Activated T-cell treated with anti-CD3 and anti-CD28 coated beads, Interleukin-2, amount 50 U/mL, for 24 hours (primary cell): ENCODE results near the gene SCG5.

Experiments
- DNase-seq: peaks from one replicate; pipeline ENCODE4 v3.0.0-alpha.2; 2020
- H3K27ac Mint-ChIP-seq: 2 replicates; pipeline ENCODE4 v1.8.0; 2020; ENCODE audit warnings: mild to moderate bottlenecking, mixed read lengths
- H3K27me3 Mint-ChIP-seq: 2 replicates; pipeline ENCODE4 v1.8.0; 2020; ENCODE audit warnings: mixed read lengths
- H3K36me3 Mint-ChIP-seq: 2 replicates; pipeline ENCODE4 v1.8.0; 2020; ENCODE audit warnings: low read depth, mixed read lengths
- H3K4me1 Mint-ChIP-seq: 2 replicates; pipeline ENCODE4 v1.8.0; 2020; ENCODE audit warnings: low read depth, mixed read lengths
- H3K4me3 Mint-ChIP-seq: 2 replicates; pipeline ENCODE4 v1.8.0; 2020; ENCODE audit warnings: mild to moderate bottlenecking, moderate library complexity, mixed read lengths
- H3K9me3 Mint-ChIP-seq: 2 replicates; pipeline ENCODE4 v1.8.0; 2020; ENCODE audit warnings: mixed read lengths

The SCG5 gene

DNA sequence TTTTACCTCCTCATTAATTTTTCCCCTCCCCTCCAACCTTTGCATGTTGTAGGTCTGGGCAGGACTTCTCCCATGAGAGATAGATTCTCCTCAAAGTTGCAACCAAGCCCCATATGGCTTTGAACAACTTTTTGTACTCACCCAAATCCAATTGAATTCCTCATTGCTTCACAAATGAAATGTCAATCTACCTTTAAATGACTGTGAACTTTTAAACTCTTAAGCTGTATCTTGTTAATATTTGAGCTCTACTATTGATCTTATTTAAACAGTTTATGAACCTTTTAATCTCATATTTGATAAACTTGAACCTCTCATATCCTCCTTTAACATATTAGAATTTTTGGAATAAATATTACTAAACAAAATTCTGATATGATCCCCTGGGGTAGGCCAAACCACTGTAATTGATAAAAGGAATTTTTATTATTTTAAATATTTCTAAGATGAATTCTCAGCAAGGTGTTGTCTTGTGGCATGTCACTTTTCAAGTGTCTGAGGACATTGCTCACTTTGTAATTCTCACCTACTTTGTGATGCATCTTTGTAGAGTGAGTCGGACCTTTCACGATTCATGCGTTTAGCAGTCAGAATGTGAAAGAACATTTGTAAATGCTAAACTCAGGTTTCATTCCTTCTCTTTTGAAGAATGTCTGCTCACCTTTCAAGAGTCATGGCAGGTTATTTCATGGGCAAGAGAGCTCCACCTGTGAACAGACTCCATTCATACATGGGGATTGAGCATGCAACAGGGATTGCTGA, 52.9 kb downstream of the SCG5 start:
- H3K27ac Mint-ChIP-seq, result no peak overlapping the region
- no peaks in the 10 kb centered on the region for H3K36me3 Mint-ChIP-seq

DNA sequence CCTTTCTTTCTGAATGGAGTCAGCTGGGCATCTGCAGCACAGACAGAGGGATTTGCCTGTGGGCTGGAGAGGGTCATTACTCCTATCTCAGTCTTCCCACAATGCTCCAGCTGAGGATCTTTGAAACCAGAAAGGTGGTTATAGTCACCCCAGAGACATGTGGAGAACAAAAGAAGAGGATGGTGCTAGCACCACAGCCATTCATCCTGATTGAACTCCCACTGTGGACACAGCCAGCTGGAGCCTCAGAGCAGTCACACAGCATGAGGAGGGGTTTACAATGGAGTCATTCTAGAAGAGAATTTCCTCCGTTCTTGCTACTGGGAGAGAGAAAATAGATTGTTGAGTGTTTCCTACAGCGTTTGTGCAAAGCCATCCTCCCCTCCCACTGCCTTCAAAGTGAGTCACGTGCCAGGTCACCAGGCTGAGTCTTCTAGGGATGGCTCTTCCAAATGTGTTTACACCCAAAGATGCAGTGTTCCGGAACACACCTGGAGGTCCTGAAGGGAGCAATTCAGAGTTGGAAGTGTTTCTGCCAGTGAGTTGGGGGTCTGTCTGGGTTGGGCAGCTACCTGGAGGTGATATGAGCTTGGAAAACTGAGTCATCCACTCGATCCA, 57.4 kb downstream of the SCG5 start:
- Mint-ChIP-seq H3K27ac (no peak overlapping the region), H3K9me3 (no peaks in the 10 kb centered on the region), H3K4me3 (no peak overlapping the region), H3K4me1 (no peaks in the 10 kb centered on the region), H3K36me3 (no peaks in the 10 kb centered on the region), H3K27me3 (peaks cover 30% of the 10 kb centered on the region)
- DNase-seq, result no peak

More for the DNA sequence above, 52.9 kb downstream of the SCG5 start:
- Mint-ChIP-seq H3K4me3 (no peak overlapping the region), H3K4me1 (no peaks in the 10 kb centered on the region), H3K9me3 (no peaks in the 10 kb centered on the region), H3K27me3 (peaks cover 7% of the 10 kb centered on the region)
- no peak for DNase-seq

DNA sequence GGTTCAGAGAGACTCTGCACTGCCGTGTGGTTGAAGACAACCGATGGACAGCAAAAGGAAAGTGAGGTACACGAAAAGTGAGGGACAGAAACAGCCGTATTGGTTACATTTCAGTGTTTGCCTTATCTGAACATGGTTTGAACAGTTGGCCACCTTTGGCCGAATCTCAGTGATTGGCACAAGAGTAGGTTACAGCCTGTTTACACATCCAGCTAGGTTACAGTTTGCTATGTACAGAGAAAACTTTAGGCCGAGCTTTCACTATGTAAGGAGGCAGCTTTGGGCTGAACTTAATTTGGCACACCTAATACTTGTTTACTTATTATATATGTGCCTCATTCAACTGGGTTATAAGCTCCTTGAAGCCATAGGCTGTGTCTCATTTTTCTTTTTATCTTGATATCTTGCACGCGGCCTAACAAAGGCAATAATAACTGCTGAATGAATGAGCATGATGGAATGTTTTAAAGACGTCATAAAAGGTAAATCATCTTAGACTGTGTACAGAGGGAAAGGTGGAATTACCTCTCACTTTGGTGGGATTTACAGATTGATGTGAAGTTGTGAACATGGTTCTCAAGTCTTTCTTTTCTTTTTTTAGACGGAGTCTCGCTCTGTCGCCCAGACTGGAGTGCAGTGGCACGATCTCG, 59.1 kb downstream of the SCG5 start:
- H3K27ac Mint-ChIP-seq, result no peak overlapping the region
- no peaks in the 10 kb centered on the region for H3K9me3 Mint-ChIP-seq
- H3K4me3 Mint-ChIP-seq, result no peak overlapping the region
- no peak for DNase-seq
- H3K27me3 Mint-ChIP-seq, result peaks cover 38% of the 10 kb centered on the region
- no peaks in the 10 kb centered on the region for H3K4me1 Mint-ChIP-seq
- no peaks in the 10 kb centered on the region for H3K36me3 Mint-ChIP-seq

DNA sequence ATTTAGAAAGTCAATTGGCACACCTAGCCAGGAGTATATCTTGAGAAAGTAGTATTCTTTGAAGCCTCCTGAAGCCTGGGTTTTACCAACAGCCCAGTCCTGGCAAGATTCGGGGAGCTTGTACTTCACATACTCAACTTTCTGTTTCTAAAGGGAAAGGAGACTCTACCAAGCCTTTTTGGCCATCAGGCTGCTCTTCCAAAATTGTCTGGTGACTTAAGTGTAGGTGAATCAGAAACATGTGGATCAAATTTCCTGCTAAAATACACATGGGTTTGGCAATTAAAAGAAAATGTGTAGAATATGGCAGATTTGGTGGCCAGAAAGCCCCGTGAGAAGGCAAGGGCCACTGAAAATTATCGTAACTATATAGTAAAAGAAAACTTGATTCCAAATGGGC, 60.4 kb downstream of the SCG5 start:
- no peaks in the 10 kb centered on the region for H3K9me3 Mint-ChIP-seq
- no peaks in the 10 kb centered on the region for H3K36me3 Mint-ChIP-seq
- no peaks in the 10 kb centered on the region for H3K4me1 Mint-ChIP-seq
- DNase-seq, result no peak
- peaks cover 47% of the 10 kb centered on the region for H3K27me3 Mint-ChIP-seq
- no peak overlapping the region for H3K27ac Mint-ChIP-seq
- H3K4me3 Mint-ChIP-seq, result no peak overlapping the region

DNA sequence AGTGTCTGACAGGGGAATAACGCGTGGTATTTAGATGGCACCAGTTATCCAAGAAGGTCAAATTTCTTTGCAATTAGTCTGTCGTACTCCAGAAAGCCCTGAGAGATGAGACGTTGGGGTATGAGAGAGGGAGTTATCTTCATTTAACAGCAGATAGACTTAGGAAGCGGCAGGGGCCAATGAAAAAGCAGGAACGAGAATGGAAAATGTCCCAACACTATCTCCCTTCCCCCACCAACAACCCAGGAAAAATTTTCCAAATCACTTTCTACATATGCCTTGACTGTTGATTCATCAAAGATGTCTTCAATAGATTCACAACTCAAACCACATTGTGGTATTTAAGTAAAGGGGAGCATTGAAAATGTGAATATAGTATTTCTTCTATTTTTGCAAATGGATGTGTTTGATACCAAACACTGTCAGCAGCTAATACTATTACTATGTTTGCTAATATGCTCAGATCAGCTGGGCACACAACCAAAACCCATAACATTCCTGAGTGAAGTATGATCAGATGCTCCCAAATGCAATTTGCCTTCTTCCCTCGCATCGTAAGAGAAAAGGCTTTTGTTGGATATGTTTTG, 63.0 kb downstream of the SCG5 start:
- Mint-ChIP-seq H3K4me3 (no peak overlapping the region), H3K9me3 (no peaks in the 10 kb centered on the region), H3K27ac (no peak overlapping the region), H3K27me3 (peaks cover 62% of the 10 kb centered on the region), H3K4me1 (no peaks in the 10 kb centered on the region), H3K36me3 (no peaks in the 10 kb centered on the region)
- DNase-seq, result no peak

DNA sequence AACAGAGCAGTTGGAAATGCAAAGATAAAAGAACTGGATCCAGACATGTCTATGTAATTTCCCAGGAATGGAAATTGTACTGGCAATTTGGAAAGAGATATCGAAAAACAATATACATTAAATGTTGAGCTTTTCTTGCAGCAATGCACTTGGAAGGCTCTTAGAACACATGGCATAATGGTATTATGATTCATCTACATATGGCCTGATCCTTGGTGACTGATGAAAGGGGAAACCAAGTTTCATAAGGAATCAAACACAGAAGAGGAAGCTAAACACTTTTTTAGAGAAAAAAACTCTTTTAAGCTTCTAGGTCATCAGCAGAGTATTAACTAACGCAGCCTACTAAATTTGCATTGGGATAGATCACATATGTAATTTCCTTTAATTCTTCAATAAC, 63.9 kb downstream of the SCG5 start:
- Mint-ChIP-seq H3K4me1 (no peaks in the 10 kb centered on the region), H3K27ac (no peak overlapping the region), H3K27me3 (peaks cover 66% of the 10 kb centered on the region), H3K9me3 (no peaks in the 10 kb centered on the region), H3K4me3 (no peak overlapping the region), H3K36me3 (no peaks in the 10 kb centered on the region)
- DNase-seq, result no peak

DNA sequence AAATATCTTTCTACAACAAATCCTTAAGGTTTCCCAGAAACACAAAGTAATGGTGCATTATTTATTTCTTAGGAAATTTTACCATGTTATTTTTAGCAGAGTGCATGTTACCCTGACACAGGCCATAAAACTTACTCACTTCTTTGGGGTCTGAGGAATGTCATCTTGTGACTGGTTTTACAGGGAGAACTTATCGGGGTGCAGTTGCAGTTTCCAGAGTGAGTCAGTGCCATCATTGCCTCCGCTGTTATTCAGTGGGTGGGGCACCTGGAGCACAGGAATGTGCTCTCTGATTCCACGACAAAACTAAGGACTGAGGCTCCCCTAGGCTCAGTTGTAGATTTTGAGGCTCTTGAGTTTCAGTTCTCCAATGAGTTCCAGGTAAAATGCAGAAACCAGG, 65.2 kb downstream of the SCG5 start:
- no peak overlapping the region for H3K27ac Mint-ChIP-seq
- no peak for DNase-seq
- H3K4me1 Mint-ChIP-seq, result no peaks in the 10 kb centered on the region
- no peaks in the 10 kb centered on the region for H3K36me3 Mint-ChIP-seq
- no peak overlapping the region for H3K4me3 Mint-ChIP-seq
- H3K27me3 Mint-ChIP-seq, result peaks cover 66% of the 10 kb centered on the region
- H3K9me3 Mint-ChIP-seq, result no peaks in the 10 kb centered on the region

DNA sequence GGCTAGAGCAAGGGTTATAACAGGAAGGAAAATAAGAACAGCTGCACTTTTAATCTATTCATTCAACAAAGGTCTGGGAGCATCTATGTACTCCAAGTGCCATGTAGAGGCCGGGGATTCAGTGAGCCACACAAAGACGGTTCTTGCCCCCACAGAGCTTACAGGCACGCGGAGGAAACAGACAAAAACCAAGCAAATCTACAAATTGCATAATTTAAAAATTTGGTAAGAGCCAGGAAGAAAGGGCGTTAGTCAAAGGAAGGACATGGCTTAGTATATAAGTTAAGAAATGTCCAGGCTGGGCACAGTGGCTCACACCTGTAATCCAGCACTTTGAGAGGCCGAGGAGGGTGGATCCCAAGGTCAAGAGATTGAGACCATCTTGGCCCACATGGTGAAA, 65.9 kb downstream of the SCG5 start:
- Mint-ChIP-seq H3K4me1 (no peaks in the 10 kb centered on the region), H3K27ac (no peak overlapping the region), H3K9me3 (no peaks in the 10 kb centered on the region), H3K4me3 (no peak overlapping the region), H3K36me3 (no peaks in the 10 kb centered on the region), H3K27me3 (peaks cover 65% of the 10 kb centered on the region)
- no peak for DNase-seq

DNA sequence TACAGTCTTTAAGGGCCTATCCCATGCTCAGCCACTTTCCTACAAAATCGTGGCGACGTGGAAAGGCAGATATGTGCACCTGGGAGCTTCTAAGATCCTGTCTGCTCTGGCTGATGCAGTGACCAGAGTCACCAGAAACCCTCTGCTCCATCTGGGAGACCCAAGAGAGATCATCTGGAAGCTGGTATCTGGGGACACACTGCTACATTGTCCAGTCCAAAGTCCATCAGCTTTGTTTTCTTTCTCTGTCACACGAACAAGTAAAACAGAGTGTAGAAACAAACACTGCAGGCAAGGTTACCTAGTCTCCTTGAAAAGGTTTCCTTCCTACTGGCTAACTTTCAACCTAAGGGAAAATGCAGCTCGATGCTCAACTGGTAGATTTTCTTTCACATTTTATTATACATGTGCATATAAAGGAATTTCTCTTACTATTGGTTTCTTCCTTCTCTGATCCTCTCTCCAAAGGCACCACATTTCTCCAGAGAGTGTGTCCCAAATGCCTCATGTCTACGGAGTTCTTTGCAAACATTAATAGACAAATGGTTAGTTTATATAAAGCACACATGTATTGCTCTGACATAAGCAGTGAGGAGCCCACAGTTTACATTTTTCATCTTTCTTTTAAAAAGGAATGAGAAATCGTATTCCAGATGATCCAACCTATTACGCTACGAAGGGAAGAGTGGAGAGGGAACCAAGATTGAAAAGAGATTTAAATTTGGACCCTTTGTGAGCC, 68.0 kb downstream of the SCG5 start:
- Mint-ChIP-seq H3K36me3 (no peaks in the 10 kb centered on the region), H3K27ac (no peak overlapping the region), H3K4me1 (no peaks in the 10 kb centered on the region), H3K9me3 (no peaks in the 10 kb centered on the region), H3K27me3 (peaks cover 62% of the 10 kb centered on the region), H3K4me3 (no peak overlapping the region)
- no peak for DNase-seq

DNA sequence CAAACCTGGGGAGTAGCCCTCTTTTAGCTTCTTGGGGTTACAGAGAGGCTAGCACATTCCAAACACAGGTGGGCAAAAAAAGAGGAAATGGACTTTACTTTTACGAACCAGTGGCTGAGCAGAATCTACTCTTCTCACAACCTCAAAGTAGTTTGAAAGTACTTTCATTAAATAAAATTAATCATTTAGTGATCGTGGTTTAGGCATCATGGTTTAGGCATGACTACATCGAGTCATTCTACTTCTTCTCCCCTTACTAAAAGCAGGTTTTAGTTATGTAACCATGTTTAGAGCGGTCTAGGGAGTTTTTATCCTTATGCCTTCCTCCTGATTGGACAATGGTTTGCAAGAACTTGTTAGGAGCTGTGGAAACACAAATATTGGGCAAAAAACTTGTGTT, 73.8 kb downstream of the SCG5 start:
- Mint-ChIP-seq H3K4me1 (peaks cover 22% of the 10 kb centered on the region), H3K36me3 (no peaks in the 10 kb centered on the region), H3K27me3 (peaks cover 76% of the 10 kb centered on the region), H3K9me3 (no peaks in the 10 kb centered on the region), H3K27ac (no peak overlapping the region), H3K4me3 (no peak overlapping the region)
- no peak for DNase-seq

DNA sequence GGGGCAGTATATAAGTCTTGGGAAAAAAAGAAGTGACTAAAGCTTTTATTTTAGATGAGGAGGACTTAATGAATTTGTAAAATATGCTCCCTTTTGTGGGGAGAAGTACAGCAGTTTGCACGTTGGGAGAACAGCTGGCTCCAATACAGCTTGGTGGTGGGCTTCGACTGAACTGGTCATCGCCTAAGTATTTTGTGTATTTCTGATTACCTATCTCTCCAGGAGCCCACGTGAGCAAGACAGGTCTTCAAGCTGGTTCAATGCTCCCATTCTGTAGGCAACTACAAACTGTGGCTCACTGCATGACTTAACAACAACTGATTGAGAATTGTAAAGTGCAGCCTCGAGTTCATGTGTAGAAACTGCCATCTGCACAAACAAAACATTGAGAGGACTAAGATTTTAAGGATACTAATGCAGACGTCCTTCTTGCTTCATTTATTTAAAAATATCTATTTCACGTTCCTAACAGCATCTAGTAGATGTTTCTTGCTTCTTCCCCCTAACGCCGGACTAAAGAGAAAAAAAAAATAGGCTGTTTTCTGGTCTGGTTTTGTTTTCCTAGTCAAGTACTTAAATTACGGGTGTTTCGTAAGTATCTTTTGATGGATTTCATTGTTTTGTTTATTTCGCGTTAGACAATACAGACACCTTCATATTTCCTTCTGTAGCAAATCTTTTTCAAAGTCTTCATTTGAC, 74.9 kb downstream of the SCG5 start:
- no peak for DNase-seq
- Mint-ChIP-seq H3K9me3 (no peaks in the 10 kb centered on the region), H3K36me3 (no peaks in the 10 kb centered on the region), H3K4me3 (peak overlapping the region; percentile 15), H3K27ac (no peak overlapping the region), H3K27me3 (peaks cover 82% of the 10 kb centered on the region), H3K4me1 (peaks cover 22% of the 10 kb centered on the region)

DNA sequence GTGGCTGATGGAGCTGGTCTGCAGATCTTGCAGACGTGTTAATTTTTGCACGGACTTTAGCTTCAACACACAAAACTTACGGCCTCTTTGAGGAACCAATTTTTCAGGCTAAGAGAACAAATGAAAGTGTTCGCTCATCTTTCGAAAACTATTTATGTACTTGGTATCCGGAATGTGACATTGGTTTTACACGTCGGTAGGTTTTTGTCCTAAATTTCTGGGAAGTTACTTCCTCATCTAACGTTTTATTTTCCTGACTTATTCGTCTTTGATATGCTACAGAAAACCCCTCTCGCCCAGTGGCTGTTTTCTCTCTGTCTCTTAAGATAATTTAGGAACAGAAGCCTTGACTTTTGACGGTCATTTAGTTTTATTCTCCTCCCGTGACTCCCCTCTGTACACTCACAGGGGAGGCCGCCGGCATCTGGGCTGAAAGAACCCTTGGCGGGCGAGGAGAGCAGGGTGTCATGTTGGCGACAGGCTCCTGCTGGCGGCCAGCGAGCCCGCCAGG, 75.5 kb downstream of the SCG5 start:
- no peak for DNase-seq
- H3K27ac Mint-ChIP-seq, result no peak overlapping the region
- peaks cover 86% of the 10 kb centered on the region for H3K27me3 Mint-ChIP-seq
- no peaks in the 10 kb centered on the region for H3K36me3 Mint-ChIP-seq
- H3K4me3 Mint-ChIP-seq, result peak overlapping the region; percentile 15
- H3K9me3 Mint-ChIP-seq, result no peaks in the 10 kb centered on the region
- peaks cover 22% of the 10 kb centered on the region for H3K4me1 Mint-ChIP-seq

DNA sequence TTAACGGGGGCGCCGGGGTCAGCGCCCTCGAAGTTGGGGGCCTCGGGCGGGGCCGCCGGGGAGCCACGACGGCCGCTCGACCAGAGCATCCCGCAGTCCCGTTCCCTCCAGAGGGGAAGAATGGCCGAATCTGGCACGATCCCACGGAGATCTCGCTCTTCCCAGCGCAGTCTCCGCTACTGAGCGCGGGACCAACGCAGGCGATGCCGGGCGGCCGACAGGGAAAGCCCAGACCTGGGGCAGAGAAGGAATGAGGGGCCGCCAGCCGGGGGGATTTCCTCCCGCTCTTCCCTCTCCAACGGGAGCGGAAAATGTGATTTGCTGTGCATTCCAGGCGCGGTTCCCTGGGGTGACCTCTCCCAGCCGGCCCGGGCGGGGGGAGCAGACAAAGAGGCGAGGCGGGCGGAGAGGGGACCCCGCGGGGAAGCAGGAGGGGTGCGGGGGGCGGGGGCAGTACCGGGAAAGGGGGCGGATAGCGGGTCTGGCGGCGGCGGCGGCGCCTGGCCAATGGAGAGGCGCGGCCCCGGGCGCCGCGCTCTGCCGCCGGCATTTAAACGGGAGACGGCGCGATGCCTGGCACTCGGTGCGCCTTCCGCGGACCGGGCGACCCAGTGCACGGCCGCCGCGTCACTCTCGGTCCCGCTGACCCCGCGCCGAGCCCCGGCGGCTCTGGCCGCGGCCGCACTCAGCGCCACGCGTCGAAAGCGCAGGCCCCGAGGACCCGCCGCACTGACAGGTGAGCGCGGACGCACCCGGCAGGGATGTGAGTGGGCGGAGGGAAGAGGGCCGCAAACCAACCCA, 76.1 kb downstream of the SCG5 start, which contains the start of gene GREM1:
GREM1 (plus strand) TSS at position 579 of the 801 bp plus-strand sequence. CDS start 12,687 bp downstream, outside the sequence.
- Mint-ChIP-seq H3K36me3 (no peaks in the 10 kb centered on the region), H3K27ac (peak within 1 kb of the TSS; percentile 41), H3K4me1 (peaks cover 25% of the 10 kb centered on the region), H3K4me3 (peak within 1 kb of the TSS; percentile 53), H3K9me3 (no peaks in the 10 kb centered on the region), H3K27me3 (peaks cover 89% of the 10 kb centered on the region)
- DNase-seq, result no peak
